SK-N-SH treated with all-trans-retinoic acid at 6 μM for 48 hours (cell line): ENCODE measurements around the gene UNC13B.

Experiments
- ARNTL ChIP-seq: fragments of 450-650 bp; formaldehyde crosslinking; IDR thresholded peaks from 2 replicates; pipeline ENCODE4 v1.5.0; 2020; ENCODE audit warnings: low read depth, mild to moderate bottlenecking, moderate library complexity, borderline replicate concordance
- SNAI2 ChIP-seq: fragments of 250-450 bp; sonication (Bioruptor Pico); IDR thresholded peaks from 2 replicates; pipeline ENCODE4 v1.5.0; 2020; ENCODE audit warnings: mild to moderate bottlenecking, moderate library complexity
- ZFP3 ChIP-seq: fragments of 250-450 bp; sonication (Bioruptor Pico); IDR thresholded peaks from 2 replicates; pipeline ENCODE4 v1.5.0; 2020; ENCODE audit warnings: mild to moderate bottlenecking, moderate library complexity
- ZNF565 ChIP-seq: fragments of 450-650 bp; formaldehyde crosslinking; conservative IDR thresholded peaks from 2 replicates; pipeline ENCODE4 v1.5.0; 2020; ENCODE audit warnings: low read depth, mild to moderate bottlenecking, moderate library complexity
- ZNF70 ChIP-seq: fragments of 450-650 bp; formaldehyde crosslinking; IDR thresholded peaks from 2 replicates; pipeline ENCODE4 v1.5.0; 2020; ENCODE audit warnings: mild to moderate bottlenecking, moderate library complexity
- ZNF8 ChIP-seq: fragments of 450-650 bp; formaldehyde crosslinking; IDR thresholded peaks from 2 replicates; pipeline ENCODE4 v1.5.0; 2020; ENCODE audit warnings: mild to moderate bottlenecking, moderate library complexity
- TF ChIP-seq, protein P1 (sequence below): fragments of 250-450 bp; sonication (Bioruptor Pico); IDR thresholded peaks from 2 replicates; pipeline ENCODE4 v1.8.0; 2020; ENCODE audit warnings: mild to moderate bottlenecking, moderate library complexity, borderline replicate concordance
- TF ChIP-seq, protein P2 (sequence below): fragments of 250-450 bp; sonication (Bioruptor Pico); IDR thresholded peaks from 2 replicates; pipeline ENCODE4 v1.5.0; 2020; ENCODE audit warnings: mild to moderate bottlenecking, moderate library complexity
- TF ChIP-seq, protein P3 (sequence below): fragments of 250-450 bp; sonication (Bioruptor Pico); IDR thresholded peaks from 2 replicates; pipeline ENCODE4 v1.5.1; 2020; ENCODE audit warnings: low read depth, mild to moderate bottlenecking, moderate library complexity

GRCh38 chr9:35225677-35226076 lies 63.9 kb downstream of the UNC13B start:
- TF ChIP-seq ARNTL (CRISPR knock-in tag), result no peak
- TF ChIP-seq ZNF8 (CRISPR knock-in tag), result no peak
- TF ChIP-seq, protein P1, sequence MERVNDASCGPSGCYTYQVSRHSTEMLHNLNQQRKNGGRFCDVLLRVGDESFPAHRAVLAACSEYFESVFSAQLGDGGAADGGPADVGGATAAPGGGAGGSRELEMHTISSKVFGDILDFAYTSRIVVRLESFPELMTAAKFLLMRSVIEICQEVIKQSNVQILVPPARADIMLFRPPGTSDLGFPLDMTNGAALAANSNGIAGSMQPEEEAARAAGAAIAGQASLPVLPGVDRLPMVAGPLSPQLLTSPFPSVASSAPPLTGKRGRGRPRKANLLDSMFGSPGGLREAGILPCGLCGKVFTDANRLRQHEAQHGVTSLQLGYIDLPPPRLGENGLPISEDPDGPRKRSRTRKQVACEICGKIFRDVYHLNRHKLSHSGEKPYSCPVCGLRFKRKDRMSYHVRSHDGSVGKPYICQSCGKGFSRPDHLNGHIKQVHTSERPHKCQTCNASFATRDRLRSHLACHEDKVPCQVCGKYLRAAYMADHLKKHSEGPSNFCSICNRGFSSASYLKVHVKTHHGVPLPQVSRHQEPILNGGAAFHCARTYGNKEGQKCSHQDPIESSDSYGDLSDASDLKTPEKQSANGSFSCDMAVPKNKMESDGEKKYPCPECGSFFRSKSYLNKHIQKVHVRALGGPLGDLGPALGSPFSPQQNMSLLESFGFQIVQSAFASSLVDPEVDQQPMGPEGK (CRISPR knock-in tag), result no peak
- TF ChIP-seq ZFP3 (CRISPR knock-in tag), result no peak
- no peak for TF ChIP-seq ZNF565 (CRISPR knock-in tag)
- TF ChIP-seq, protein P2, sequence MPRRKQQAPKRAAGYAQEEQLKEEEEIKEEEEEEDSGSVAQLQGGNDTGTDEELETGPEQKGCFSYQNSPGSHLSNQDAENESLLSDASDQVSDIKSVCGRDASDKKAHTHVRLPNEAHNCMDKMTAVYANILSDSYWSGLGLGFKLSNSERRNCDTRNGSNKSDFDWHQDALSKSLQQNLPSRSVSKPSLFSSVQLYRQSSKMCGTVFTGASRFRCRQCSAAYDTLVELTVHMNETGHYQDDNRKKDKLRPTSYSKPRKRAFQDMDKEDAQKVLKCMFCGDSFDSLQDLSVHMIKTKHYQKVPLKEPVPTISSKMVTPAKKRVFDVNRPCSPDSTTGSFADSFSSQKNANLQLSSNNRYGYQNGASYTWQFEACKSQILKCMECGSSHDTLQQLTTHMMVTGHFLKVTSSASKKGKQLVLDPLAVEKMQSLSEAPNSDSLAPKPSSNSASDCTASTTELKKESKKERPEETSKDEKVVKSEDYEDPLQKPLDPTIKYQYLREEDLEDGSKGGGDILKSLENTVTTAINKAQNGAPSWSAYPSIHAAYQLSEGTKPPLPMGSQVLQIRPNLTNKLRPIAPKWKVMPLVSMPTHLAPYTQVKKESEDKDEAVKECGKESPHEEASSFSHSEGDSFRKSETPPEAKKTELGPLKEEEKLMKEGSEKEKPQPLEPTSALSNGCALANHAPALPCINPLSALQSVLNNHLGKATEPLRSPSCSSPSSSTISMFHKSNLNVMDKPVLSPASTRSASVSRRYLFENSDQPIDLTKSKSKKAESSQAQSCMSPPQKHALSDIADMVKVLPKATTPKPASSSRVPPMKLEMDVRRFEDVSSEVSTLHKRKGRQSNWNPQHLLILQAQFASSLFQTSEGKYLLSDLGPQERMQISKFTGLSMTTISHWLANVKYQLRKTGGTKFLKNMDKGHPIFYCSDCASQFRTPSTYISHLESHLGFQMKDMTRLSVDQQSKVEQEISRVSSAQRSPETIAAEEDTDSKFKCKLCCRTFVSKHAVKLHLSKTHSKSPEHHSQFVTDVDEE, result no peak
- TF ChIP-seq, protein P3, sequence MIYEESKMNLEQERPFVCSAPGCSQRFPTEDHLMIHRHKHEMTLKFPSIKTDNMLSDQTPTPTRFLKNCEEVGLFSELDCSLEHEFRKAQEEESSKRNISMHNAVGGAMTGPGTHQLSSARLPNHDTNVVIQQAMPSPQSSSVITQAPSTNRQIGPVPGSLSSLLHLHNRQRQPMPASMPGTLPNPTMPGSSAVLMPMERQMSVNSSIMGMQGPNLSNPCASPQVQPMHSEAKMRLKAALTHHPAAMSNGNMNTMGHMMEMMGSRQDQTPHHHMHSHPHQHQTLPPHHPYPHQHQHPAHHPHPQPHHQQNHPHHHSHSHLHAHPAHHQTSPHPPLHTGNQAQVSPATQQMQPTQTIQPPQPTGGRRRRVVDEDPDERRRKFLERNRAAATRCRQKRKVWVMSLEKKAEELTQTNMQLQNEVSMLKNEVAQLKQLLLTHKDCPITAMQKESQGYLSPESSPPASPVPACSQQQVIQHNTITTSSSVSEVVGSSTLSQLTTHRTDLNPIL (CRISPR knock-in tag), result no peak
- no peak for TF ChIP-seq SNAI2 (CRISPR knock-in tag)
- no peak for TF ChIP-seq ZNF70 (CRISPR knock-in tag)
